GM12873 (cell line): Measurements from ENCODE around the gene ALKBH6.

Experiments used
- CTCF ChIP-seq: IDR thresholded peaks from 2 replicates; pipeline ENCODE4 v1.5.1; 2012; ENCODE audit warnings: low read depth, mild to moderate bottlenecking, moderate library complexity, low read length, control low read depth; ENCODE audit not compliant: insufficient read depth; ENCODE audit errors: missing control alignments

The ALKBH6 gene

GRCh38 chr19:36041831-36042230 is 27.8 kb upstream of the ALKBH6 start:
- TF ChIP-seq CTCF: no peak

GRCh38 chr19:36040495-36040894 is 26.5 kb upstream of the ALKBH6 start:
- TF ChIP-seq CTCF: no peak

DNA sequence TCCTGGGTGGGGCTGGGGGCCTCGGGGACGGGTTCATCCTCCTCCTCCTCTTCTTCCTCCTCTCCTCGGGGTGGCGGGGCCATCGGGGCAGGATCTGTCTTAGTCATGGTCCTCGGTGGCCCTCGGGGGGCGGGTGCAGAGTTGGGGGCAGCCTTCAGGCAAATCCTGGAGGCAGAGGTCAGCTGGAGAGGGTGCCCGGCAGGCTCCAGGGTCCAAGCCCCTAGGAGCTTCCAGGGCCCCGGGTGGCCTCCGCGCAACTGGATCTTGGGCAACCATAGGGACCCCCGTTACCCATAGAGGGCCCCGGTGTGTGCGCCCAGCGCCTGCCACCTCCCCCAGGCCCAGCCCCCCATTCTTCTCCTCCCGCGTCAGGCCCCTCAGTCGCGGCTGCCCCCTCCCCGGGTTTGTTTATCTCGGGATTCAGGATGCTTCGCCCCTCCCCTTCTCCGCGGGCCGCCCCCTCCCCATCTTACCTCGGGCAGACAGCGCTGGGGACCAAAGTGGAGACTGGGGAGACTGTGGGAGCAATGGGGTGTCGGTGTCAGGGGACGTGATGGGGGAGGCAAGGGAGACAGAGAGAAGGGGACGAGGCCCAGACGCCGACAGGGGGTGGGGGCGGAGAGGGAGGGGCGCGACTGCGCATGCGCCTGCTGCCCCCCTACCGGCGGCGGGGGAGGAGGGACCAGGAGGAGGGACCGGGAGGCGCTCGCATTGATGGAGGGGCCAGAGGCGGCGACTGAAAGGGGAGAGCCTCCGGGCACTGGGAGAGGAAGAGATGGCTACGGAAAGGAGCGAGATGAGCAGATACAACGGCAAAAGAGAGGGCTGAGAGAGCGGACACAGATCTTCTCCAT is 18.5 kb upstream of the ALKBH6 start, which contains the start of gene CLIP3:
Gene CLIP3 (minus strand): TSS at position 623 of the 854 bp plus-strand sequence. CDS start 516 bp downstream, at position 107.
- no peak for TF ChIP-seq CTCF

DNA sequence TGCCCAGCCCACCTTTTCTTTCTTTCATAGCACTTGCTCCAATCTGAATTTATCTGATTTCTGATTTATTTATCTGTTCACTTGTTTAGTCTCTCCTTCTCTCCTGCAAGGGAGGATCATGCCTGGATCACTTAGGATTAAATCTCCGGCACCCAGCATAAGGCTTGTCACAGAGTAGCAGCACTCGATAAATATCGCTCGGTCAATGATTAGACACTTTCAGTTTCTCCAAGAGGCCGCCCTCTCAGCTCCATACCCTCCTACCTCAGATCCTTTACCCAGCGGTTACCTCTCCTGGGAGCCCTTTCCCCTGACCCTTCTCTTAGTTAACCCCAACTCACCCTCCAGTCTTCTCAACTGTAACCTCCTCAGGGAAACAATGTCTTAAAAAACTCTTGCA is 17.3 kb upstream of the ALKBH6 start:
- no peak for TF ChIP-seq CTCF

DNA sequence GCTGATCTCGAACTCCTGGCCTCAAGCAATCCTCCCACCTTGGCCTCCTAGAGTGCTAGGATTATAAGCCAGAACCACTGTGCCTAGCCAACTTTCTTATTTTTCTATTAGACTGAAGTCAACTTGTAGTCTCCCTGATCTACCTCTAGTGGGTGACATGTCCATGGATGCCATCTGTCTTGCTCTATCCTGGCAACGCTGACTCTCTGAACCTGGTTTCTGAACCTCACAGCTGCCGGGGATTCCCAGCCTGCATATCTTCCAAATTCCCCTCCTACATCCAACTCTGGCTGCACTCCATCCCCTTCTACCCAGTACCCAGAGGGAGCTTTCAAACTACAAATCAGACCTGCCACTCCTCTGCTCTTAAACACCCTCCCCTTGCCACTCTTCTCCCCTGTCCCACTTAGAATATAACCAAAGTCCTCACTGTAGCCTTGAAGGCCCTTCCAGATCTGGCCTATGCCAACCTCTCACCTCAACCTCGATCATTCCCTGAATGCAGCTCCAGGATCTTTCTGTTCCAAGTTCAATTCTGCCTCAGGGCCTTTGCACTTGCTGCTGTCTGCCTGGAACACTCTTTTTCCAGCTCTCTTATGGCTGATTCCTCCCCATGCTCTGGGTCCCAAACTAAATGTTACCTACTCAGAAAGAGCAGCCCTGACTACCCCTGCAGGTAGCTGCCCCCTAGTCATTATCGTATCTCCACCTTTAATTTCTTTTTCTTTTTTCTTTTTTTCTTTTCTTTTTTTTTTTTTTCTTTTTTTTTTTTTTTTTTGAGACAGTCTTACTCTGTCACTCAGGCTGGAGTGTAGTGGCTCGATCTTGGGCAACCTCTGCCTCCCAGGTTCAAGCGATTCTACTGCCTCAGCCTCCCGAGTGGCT is 16.5 kb upstream of the ALKBH6 start:
- no peak for TF ChIP-seq CTCF

DNA sequence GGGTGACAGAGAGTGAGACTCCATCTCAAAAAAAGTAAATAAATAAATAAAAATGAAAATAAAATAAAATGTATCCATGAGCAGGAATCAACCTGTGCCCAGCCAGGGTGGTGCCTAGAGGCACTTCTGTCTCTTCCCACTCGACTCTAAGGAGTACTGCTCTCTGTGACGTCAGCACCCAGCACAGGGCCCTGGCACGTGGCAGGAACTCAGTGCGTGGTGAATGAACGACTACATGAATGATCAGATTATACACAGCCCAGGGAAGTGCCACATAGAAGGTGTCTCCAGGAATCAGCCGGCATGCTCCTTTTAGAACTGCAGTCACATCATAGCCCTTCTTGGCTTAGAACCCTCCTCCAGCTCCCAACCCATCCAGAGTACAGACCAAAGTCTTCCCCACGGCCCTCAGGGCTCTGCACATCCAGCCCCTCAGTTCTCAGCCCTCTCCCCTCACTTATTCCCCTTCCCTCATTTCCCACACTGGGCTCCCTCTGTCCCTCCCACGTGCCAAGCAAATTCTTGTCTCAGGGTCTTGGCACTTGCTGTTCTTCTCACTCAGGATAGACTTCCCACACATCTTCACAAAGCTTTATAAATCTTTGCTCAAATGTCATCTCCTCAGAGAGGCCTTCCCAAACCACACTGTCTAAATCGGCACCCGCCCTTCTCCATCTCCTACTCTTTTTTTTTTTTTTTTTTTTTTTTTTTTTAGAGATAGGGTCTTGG is 14.5 kb upstream of the ALKBH6 start:
- TF ChIP-seq CTCF: no peak

DNA sequence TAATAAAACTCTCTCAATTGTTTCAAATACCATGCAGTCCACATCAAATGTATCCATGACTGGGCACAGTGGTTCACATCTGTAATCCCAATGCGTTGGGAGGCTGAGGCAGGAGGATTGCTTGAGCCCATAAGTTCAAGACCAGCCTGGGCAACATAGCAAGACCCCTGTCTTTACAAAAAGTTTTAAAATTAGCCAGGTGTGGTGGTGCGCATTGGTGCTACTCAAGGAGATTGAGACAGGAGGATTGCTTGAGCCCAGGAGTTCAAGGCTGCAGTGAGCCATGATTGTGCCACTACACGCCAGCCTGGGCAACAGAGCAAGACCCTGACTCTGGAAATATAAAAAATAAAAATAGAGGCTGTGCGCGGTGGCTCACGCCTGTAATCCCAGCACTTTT is 13.7 kb upstream of the ALKBH6 start:
- no peak for TF ChIP-seq CTCF
